ENCODE results near the gene TMEM95. TPM values are rescaled to one million over a fixed set of nuclear protein-coding genes. Genes with fewer than 3 reads are reported as not detected.

TMEM95 gene
- total RNA-seq, 1 experiment from 2014 or later, result not detected

DNA sequence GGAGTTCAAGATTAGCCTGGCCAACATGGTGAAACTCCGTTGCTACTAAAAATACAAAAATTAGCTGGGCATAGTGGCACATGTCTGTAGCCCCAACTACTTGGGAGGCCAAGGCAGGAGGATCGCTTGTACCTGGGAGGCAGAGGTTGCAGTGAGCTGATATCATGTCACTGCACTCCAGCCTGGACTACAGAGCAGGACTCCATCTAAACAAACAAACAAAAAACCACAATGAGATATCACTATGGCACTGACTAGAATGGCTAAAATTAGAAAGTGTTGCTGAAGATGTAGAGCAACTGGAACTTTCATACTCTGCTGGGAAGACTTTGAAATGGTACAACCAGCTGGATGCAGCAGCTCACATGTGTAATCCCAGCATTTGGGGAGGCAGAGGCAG lies 19.4 kb downstream of the TMEM95 start:
- H3K79me2 ChIP-seq (ENCODE audit: insufficient read depth, low read length), result no peaks in the 10 kb centered on the region
- intact Hi-C loops (cut with micrococcal nuclease), result no loop called here
- no peak overlapping the region for H3K27ac ChIP-seq (ENCODE audit: low read depth, low read length)
- ATAC-seq (0 out of 2 replicates have a peak, but pooled peaks have one; percentile 17), DNase-seq (ENCODE audit: low read depth, low spot score) (no peak)
- no peaks in the 10 kb centered on the region for H3K4me1 ChIP-seq (ENCODE audit: control insufficient read depth in 1 of 2, insufficient read depth in 2 of 2, low read length in 2 of 2)
- no peaks in the 10 kb centered on the region for H3K27me3 ChIP-seq (ENCODE audit: insufficient read depth, low read length)
- H3K4me2 ChIP-seq (ENCODE audit: low read length), result no peak overlapping the region
- ChIA-PET CTCF (no interaction called here), RAD21 (ENCODE audit: low non-redundant PET in 1 of 2, low total read pairs in 2 of 2, uncharacterized antibody in 2 of 2, unreplicated experiment in 2 of 2) (no interaction called here), POLR2A (no interaction called here)
- no peak overlapping the region for H3K4me3 ChIP-seq (replicated peaks in 1 of 2; ENCODE audit: low read depth in 1 of 2, low read length in 2 of 2)
- no TSS peak for BruUV-seq (replicated peaks)
- H3K9me3 ChIP-seq (ENCODE audit: control insufficient read depth in 1 of 2, insufficient read depth in 1 of 2, low read depth in 1 of 2, low read length in 2 of 2), result 0 out of 4 replicates have a peak, but pooled peaks cover 0 to 3% of the 10 kb centered on the region in 2 experiments
- no peaks in the 10 kb centered on the region for H4K20me1 ChIP-seq (ENCODE audit: insufficient read depth)
- no peaks in the 10 kb centered on the region for H3K9me2 ChIP-seq (ENCODE audit: insufficient read depth)
- no peaks in the 10 kb centered on the region for H3K36me3 ChIP-seq (ENCODE audit: control insufficient read depth in 1 of 2, insufficient read depth in 2 of 2, low read length in 2 of 2)
- no peak for TF ChIP-seq JUND (IDR thresholded peaks at IDR 0.05)
- no peak for TF ChIP-seq POLR2A (IDR thresholded peaks at IDR 0.05; ENCODE audit: borderline replicate concordance, extremely low read depth, insufficient read depth, insufficient read length)
- no peak for TF ChIP-seq POLR2AphosphoS5 (IDR thresholded peaks at IDR 0.05; ENCODE audit: low read depth, low read length)
- no peak for TF ChIP-seq SIN3A (IDR thresholded peaks at IDR 0.05; ENCODE audit: low read depth)
- TF ChIP-seq, protein P1, sequence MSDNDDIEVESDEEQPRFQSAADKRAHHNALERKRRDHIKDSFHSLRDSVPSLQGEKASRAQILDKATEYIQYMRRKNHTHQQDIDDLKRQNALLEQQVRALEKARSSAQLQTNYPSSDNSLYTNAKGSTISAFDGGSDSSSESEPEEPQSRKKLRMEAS (IDR thresholded peaks at IDR 0.05), result no peak
- TF ChIP-seq EZH2 (IDR thresholded peaks at IDR 0.05), result no peak
- H3K9ac ChIP-seq (ENCODE audit: low read length), result no peak overlapping the region
- no peak overlapping the region for H2AFZ ChIP-seq (ENCODE audit: low read depth, low read length, poor library complexity, severe bottlenecking)

DNA sequence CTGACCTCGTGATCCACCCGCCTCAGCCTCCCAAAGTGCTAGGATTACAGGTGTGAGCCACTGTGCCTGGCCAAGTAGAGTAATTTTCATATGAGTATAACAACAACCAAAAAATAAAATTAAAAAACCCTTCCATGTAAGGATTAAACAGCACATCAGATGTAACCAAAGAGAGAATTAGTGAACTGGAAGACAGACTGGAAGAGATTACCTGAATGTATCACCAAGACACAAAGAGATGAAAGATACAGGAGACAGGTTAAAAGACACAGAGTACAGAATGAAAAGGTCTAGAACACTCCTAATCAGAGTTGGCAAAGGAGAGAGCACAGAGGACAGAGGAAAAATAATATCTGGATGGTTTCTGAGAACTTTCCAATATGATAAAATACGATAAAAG lies 24.2 kb downstream of the TMEM95 start:
- Histone ChIP-seq H3K27me3 (ENCODE audit: insufficient read depth, low read length) (no peaks in the 10 kb centered on the region), H3K27ac (ENCODE audit: low read depth, low read length) (no peak overlapping the region), H3K4me3 (replicated peaks in 1 of 2; ENCODE audit: low read depth in 1 of 2, low read length in 2 of 2) (no peak overlapping the region), H4K20me1 (ENCODE audit: insufficient read depth) (no peaks in the 10 kb centered on the region), H2AFZ (ENCODE audit: low read depth, low read length, poor library complexity, severe bottlenecking) (no peak overlapping the region), H3K4me1 (ENCODE audit: control insufficient read depth in 1 of 2, insufficient read depth in 2 of 2, low read length in 2 of 2) (peaks cover 8 to 26% of the 10 kb centered on the region in 2 experiments; a peak in 3 of 4 replicates), H3K9ac (ENCODE audit: low read length) (no peak overlapping the region), H3K9me2 (ENCODE audit: insufficient read depth) (no peaks in the 10 kb centered on the region), H3K4me2 (ENCODE audit: low read length) (no peak overlapping the region), H3K36me3 (ENCODE audit: control insufficient read depth in 1 of 2, insufficient read depth in 2 of 2, low read length in 2 of 2) (peaks cover 0 to 9% of the 10 kb centered on the region in 2 experiments; a peak in 1 of 4 replicates), H3K9me3 (ENCODE audit: control insufficient read depth in 1 of 2, insufficient read depth in 1 of 2, low read depth in 1 of 2, low read length in 2 of 2) (0 out of 4 replicates have a peak, but pooled peaks cover 0 to 7% of the 10 kb centered on the region in 2 experiments), H3K79me2 (ENCODE audit: insufficient read depth, low read length) (peaks cover 8% of the 10 kb centered on the region; the same call in 1 of the 2 replicates)
- ChIA-PET POLR2A (no interaction called here), CTCF (interaction anchor here (1.6 kb wide), 1 partner anchor 23 kb away, joined by 5 read pairs; no protein-coding TSS in a partner anchor), RAD21 (ENCODE audit: low non-redundant PET in 1 of 2, low total read pairs in 2 of 2, uncharacterized antibody in 2 of 2, unreplicated experiment in 2 of 2) (no interaction called here)
- DNase-seq (ENCODE audit: low read depth, low spot score), result no peak
- TF ChIP-seq, protein P1 (IDR thresholded peaks at IDR 0.05), result no peak
- TF ChIP-seq ZFX (IDR thresholded peaks at IDR 0.05) (no peak), FOSL1 (IDR thresholded peaks at IDR 0.05; ENCODE audit: low read depth) (no peak), SIN3A (IDR thresholded peaks at IDR 0.05; ENCODE audit: low read depth) (no peak), YY1 (IDR thresholded peaks at IDR 0.05; ENCODE audit: extremely low read depth, insufficient replicate concordance, low read depth, low read length) (no peak), SRF (IDR thresholded peaks at IDR 0.05; ENCODE audit: low read depth) (no peak)
- no TSS peak for BruUV-seq (replicated peaks)
- ATAC-seq, result no peak
- intact Hi-C loops (cut with micrococcal nuclease), result no loop called here
